ENCODE data around the gene SLC43A2.

The SLC43A2 gene

DNA sequence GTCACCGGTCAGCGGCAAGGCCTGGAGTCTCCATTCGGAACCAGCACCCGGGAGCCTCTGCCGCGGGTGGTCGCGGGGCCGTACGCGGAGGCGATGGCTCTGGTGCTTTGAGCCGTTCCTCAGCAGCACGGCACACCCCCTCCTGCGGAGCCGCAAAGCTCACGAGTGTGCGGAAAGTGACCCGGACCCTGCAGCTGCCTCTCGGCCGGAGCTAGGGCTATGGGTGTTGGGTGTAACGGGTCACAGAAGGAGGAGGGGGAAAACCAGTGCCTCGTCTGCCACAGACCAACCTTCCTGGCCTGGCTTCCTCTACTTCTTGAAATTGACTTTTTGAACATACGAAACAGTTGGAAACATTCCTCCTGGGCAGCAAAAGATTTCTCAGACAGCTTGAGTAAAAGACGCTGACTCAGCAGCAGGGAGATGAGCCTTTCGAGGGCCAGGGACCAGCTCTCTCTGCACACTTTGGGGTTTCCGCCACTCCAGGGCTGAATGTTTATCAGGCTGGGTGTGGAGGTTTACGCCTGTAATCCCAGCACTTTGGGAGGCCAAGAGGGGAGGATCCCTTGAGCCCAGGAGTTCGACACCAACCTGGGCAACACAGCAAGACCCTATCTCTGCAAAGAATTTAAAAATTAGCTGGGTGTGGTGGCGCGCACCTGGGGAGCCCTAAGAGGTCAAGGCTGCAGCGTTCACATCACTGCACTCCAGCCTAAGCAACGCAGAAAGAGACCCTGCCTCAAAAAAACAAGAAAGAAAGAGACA, 39.6 kb downstream of the SLC43A2 start:
- TF ChIP-seq, protein P1, sequence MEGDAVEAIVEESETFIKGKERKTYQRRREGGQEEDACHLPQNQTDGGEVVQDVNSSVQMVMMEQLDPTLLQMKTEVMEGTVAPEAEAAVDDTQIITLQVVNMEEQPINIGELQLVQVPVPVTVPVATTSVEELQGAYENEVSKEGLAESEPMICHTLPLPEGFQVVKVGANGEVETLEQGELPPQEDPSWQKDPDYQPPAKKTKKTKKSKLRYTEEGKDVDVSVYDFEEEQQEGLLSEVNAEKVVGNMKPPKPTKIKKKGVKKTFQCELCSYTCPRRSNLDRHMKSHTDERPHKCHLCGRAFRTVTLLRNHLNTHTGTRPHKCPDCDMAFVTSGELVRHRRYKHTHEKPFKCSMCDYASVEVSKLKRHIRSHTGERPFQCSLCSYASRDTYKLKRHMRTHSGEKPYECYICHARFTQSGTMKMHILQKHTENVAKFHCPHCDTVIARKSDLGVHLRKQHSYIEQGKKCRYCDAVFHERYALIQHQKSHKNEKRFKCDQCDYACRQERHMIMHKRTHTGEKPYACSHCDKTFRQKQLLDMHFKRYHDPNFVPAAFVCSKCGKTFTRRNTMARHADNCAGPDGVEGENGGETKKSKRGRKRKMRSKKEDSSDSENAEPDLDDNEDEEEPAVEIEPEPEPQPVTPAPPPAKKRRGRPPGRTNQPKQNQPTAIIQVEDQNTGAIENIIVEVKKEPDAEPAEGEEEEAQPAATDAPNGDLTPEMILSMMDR (IDR thresholded peaks at IDR 0.05): no peak
- peaks cover 28% of the 10 kb centered on the region for H3K27me3 ChIP-seq
- H3K27ac ChIP-seq: peak overlapping the region; percentile 74
- H3K4me1 ChIP-seq (ENCODE audit: control insufficient read depth in 1 of 2, insufficient read depth in 1 of 2, low read depth in 1 of 2, low read length in 1 of 2): peaks cover 49 to 55% of the 10 kb centered on the region in 2 experiments
- H3K36me3 ChIP-seq: peaks cover 99% of the 10 kb centered on the region
- H3K9me3 ChIP-seq: no peaks in the 10 kb centered on the region
- H3K4me3 ChIP-seq (ENCODE audit: low read depth in 1 of 2, low read length in 1 of 2): no peak overlapping the region

DNA sequence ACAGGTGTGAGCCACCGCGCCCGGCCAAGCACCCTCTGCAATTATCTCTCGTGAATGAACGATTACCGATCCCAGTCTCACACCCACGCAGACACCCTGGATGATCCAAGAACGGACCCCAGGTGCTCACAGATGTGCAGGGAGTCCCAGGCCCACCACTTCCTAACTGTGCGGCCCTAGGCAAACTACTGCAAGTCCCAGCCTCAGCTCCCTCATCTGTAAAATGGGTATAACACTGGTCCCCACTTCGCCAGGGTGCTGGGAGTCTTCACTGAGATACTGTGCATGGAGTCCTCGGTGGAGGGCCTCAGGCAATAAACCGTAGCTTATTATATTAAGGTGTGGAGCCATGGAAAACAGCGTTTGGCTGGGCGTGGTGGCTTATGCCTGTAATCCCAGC, 44.5 kb downstream of the SLC43A2 start:
- Histone ChIP-seq H3K27me3 (no peaks in the 10 kb centered on the region), H3K4me3 (ENCODE audit: low read depth in 1 of 2, low read length in 1 of 2) (no peak overlapping the region), H3K9me3 (no peaks in the 10 kb centered on the region), H3K4me1 (ENCODE audit: control insufficient read depth in 1 of 2, insufficient read depth in 1 of 2, low read depth in 1 of 2, low read length in 1 of 2) (peaks cover 46 to 51% of the 10 kb centered on the region in 2 experiments), H3K27ac (peak overlapping the region; percentile 62), H3K36me3 (peaks cover 95% of the 10 kb centered on the region)
- TF ChIP-seq, protein P1 (IDR thresholded peaks at IDR 0.05): no peak

DNA sequence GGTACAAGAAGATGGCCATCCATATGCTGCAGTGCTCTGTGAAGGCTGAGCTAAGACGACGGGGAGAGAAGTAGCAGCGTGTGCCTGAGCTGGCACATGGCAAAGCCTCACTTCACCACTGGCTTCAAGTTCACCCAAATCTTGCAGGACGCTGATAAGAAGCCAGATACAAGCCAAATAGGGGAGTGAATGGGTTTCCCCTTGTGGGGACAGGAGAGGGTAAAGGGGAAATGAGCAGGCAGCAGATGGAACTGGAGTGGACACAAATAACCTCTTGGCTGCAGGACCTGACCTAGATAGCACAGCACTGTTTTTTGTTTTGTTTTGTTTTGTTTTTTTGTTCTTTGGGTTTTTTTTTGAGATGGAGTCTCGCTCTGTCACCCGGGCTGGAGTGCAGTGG, 45.1 kb downstream of the SLC43A2 start:
- H3K4me1 ChIP-seq (ENCODE audit: control insufficient read depth in 1 of 2, insufficient read depth in 1 of 2, low read depth in 1 of 2, low read length in 1 of 2): peaks cover 45 to 49% of the 10 kb centered on the region in 2 experiments
- TF ChIP-seq, protein P1 (IDR thresholded peaks at IDR 0.05): no peak
- H3K9me3 ChIP-seq: no peaks in the 10 kb centered on the region
- H3K27ac ChIP-seq: peak overlapping the region; percentile 62
- peaks cover 93% of the 10 kb centered on the region for H3K36me3 ChIP-seq
- H3K27me3 ChIP-seq: no peaks in the 10 kb centered on the region
- no peak overlapping the region for H3K4me3 ChIP-seq (ENCODE audit: low read depth in 1 of 2, low read length in 1 of 2)

DNA sequence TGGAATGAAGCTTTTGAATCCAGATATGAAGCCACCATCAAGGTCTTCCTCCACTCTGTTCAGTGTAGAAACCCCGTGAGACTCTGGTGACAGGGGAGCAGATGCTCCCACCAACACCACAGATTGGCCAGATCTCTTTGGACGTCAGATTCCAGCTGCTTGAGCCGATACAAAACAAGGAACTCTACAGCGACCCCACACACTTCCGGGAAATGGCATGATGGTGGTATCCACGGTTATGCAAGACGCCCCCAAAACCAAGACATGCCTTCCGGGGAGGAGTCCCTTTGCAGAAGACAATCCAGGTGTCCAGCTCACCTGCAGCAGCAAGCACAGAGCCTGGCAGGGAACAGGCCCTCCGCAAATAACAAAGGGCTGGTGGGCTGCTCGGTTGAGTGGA, 46.3 kb downstream of the SLC43A2 start:
- TF ChIP-seq, protein P1 (IDR thresholded peaks at IDR 0.05): no peak
- Histone ChIP-seq H3K4me1 (ENCODE audit: control insufficient read depth in 1 of 2, insufficient read depth in 1 of 2, low read depth in 1 of 2, low read length in 1 of 2) (peaks cover 48 to 49% of the 10 kb centered on the region in 2 experiments), H3K27ac (peak overlapping the region; percentile 62), H3K9me3 (no peaks in the 10 kb centered on the region), H3K36me3 (peaks cover 90% of the 10 kb centered on the region), H3K4me3 (ENCODE audit: low read depth in 1 of 2, low read length in 1 of 2) (no peak overlapping the region), H3K27me3 (no peaks in the 10 kb centered on the region)

DNA sequence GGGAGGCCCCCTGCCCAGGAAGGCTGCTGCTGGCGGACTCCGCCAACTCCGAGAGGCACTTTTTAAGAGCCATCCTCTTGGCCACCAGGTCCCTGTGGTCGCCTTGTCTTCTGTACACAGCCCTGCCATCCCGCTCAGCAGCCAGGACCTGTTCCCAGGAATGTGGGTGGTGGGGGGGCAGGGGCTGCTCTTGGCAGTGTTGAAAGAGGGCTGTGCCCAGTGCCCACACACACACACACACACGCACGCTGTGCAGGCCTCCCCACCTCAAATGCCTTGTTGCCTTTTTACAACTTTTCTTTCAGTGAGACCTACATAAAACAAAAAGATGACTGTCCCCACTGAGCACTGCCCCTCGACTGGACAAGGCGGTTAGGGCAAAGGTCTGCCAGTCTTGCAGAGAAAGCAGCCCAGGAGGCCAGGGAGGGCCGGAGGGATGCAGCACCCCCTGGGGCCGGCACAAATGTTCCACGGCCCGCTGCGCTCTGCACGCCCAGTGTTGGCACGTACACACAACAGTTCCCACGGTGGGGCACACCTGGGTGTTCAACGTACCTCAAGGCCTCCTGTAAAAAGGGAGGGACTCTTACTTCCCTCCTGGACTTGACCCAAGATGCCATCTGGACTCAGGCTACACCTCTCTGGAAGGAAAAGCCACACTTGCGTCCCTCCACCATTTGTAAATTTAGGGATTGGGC, 47.5 kb downstream of the SLC43A2 start:
- H3K36me3 ChIP-seq: peaks cover 84% of the 10 kb centered on the region
- H3K27ac ChIP-seq: peak overlapping the region; percentile 62
- no peak overlapping the region for H3K4me3 ChIP-seq (ENCODE audit: low read depth in 1 of 2, low read length in 1 of 2)
- peaks cover 47 to 49% of the 10 kb centered on the region in 2 experiments for H3K4me1 ChIP-seq (ENCODE audit: control insufficient read depth in 1 of 2, insufficient read depth in 1 of 2, low read depth in 1 of 2, low read length in 1 of 2)
- no peaks in the 10 kb centered on the region for H3K27me3 ChIP-seq
- TF ChIP-seq, protein P1 (IDR thresholded peaks at IDR 0.05): no peak
- H3K9me3 ChIP-seq: no peaks in the 10 kb centered on the region
